ENCODE data around the gene OCEL1. TPM values are rescaled to one million over a fixed set of nuclear protein-coding genes. Genes with fewer than 3 reads are reported as not detected.

The OCEL1 gene
- total RNA-seq, 4 donors from 2014 or later = 6.7 to 17.7 (median 9.3) TPM

- no peak for DNase-seq (ENCODE audit: low spot score)
- ATAC-seq (ENCODE audit: low FRiP score) = peak; percentile 64
- no peak for TF ChIP-seq CTCF (IDR thresholded peaks at IDR 0.05)
These were observed 8.9 kb downstream of the OCEL1 start for GRCh38 chr19:17234911-17235299.

GRCh38 chr19:17235300-17235970 lies 9.4 kb downstream of the OCEL1 start:
- TF ChIP-seq CTCF (IDR thresholded peaks at IDR 0.05) = no peak
- DNase-seq (ENCODE audit: low spot score) = no peak
- peak; percentile 84 for ATAC-seq (ENCODE audit: low FRiP score)

- DNase-seq (ENCODE audit: low spot score) = no peak
- no peak for ATAC-seq (ENCODE audit: low FRiP score)
- no peak for TF ChIP-seq CTCF (IDR thresholded peaks at IDR 0.05)
These were observed 10.1 kb downstream of the OCEL1 start for GRCh38 chr19:17235971-17236777.

- ATAC-seq (ENCODE audit: low FRiP score) = no peak
- no peak for DNase-seq (ENCODE audit: low spot score)
- no peak for TF ChIP-seq CTCF (IDR thresholded peaks at IDR 0.05)
These were observed 11.0 kb downstream of the OCEL1 start for GRCh38 chr19:17236811-17237543.

GRCh38 chr19:17237747-17238706 lies 12.0 kb downstream of the OCEL1 start:
- no peak for TF ChIP-seq CTCF (IDR thresholded peaks at IDR 0.05)
- ATAC-seq (ENCODE audit: low FRiP score) (no peak), DNase-seq (ENCODE audit: low spot score) (no peak)

- no peak for ATAC-seq (ENCODE audit: low FRiP score)
- no peak for DNase-seq (ENCODE audit: low spot score)
- TF ChIP-seq CTCF (IDR thresholded peaks at IDR 0.05) = no peak
These were observed 14.2 kb downstream of the OCEL1 start for GRCh38 chr19:17240062-17240752.
